DMS53 treated with DMSO at 0.1 percent for 48 hours (cell line): Measurements from ENCODE around the gene FAM204A.

Experiments
- DNase-seq: peaks from one replicate; lab custom pipeline; 2025; ENCODE audit not compliant: unreplicated experiment; lab: John Stamatoyannopoulos, UW

FAM204A gene

DNA sequence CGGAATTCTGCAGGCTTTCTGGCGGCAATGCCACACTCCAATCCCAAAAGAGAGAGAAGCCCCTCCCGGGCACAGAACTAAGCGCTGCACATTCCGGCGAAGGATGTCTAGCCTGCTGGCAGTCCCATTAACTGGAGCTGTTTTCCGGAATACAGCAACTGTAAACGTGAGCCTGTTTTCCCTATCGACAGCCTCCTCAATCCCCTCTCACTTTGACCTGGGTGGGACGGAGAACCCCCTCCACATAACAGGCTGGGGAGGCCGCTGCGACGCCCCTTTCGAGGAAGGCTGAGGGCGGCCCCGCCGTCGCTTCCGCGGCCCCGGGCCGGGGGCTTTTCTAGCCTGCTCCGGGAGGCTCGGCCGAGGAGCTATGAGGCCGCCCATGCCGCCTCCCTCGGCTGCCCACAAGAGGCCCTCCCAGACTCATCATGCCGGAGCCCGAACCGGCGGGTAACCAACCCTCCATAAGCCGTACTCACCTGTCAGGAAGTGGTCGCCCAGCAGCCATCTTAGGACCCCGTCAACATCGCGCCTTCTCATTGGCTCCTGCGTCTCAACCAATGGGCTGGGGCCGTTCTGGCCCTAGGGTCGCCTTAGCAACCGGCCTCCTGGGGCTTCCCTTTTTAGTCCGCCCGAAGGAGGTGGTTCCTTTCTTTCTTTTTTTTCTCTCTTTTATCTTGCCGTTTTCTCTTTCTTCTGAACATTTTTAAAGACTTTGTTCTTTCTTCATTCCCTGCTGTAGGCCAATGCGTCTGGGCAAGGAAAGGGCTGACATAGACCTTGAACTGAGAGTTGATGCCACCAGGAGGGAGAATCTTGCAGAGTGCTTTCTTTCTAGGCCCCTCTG is at the start of gene FAM204A:
FAM204A (minus strand) TSS at position 534 of the 847 bp plus-strand sequence. CDS start 5,909 bp downstream, outside the sequence.
- DNase-seq = peak; percentile 78

DNA sequence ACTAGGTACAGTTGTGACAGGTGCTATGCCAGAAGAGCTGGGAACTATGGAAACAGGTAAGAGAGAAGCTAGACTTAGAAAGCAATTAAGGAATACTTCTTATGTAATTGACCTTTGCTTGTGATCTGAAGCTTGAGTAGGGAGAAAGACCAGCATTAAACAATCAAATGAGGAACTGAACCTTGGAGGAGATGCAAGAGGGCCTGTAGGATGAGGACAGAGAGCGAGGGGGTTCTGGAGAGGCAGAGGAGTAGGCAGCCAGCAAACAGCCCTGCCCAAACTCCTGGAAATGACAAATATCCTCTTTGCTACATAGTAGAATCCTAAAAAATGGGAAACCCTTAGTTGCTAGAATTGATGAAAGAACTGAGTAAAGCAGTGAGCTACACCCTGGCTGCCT is 41.6 kb upstream of the FAM204A start:
- no peak for DNase-seq

DNA sequence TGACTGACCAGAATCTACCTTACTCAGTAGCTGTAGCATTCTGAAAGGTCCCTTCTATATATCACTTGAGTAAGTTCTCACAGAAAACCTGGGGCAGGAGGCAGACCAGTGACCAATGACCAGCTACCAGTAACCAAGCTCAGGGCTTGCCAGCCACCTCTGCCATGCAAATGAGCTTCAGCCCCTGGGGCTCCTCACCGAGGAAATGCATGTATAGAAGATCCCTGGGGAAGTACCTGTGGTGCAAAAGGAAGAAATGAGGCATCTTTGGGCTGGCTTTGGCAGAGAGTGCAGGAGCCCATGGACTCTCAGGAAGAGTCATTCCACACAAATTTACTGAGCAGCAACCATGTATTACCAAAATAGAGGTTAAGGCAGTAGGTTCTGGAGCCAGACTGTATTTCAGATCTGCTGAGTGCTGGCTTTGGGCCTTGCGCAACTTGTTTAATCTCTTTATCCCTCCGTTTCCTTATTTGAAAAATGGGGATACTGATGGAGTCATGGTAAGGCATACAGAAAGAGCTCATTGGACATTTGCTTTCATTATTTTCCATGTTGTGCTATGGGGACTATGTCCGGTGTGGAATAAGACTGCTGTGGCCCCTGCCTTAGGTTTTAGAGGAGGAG is 41.1 kb upstream of the FAM204A start:
- DNase-seq = no peak

DNA sequence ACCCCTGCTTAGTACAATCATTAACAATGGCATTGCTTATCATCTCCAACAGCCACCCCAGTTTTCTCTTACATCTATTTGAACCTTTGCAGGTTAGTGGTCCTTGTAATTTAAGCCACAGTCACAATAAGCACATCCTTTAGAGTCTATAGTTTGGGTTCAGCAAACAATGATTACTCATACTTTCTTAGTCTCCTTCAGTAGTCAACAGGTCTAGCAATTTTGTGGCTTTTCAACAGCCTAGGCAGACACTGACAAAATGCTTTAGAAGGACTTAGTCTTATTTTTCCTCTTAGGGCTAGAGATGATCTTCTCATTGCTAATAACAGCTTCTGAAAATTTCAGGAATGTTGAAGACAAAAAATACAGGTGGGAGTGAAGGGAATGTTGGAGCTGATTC is 32.3 kb upstream of the FAM204A start:
- DNase-seq = peak; percentile 10

DNA sequence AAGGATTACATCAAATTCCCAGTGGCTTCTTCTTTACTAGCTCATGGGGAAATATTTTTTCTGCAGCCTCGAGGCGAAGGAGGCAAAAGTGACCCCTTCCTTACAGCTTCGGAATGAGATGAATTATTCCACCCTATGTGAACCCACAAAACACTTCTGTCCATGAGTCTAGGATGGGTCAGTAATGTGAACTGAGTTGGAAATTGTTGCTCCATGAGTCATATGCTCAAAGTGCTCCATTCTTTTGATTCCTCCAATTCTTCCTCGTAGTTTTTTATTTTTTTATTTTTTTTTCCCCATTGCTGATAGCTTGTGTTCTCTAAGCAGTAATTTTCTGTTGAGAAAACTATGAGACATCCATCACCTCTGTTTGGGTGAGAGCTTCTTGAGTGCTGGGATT is 31.7 kb upstream of the FAM204A start:
- no peak for DNase-seq

DNA sequence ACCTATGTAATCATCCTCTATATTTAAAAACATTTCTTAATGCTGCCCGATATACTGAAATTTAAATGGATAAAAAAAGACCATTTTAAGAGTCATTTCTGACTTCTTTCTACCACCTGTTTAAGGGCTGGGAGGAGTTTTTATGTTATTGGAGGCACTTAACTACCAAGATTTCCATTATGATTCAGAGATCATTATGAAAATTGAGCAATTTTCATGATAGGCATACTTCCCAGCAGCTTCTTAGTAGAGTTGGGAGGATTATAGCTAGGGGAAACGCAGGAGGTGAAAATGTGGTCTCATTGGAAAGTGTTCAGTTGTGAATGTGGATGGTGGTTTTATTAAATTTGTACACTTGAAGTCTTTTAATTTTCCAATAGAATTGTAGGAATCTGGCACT is 28.4 kb upstream of the FAM204A start:
- DNase-seq = no peak

DNA sequence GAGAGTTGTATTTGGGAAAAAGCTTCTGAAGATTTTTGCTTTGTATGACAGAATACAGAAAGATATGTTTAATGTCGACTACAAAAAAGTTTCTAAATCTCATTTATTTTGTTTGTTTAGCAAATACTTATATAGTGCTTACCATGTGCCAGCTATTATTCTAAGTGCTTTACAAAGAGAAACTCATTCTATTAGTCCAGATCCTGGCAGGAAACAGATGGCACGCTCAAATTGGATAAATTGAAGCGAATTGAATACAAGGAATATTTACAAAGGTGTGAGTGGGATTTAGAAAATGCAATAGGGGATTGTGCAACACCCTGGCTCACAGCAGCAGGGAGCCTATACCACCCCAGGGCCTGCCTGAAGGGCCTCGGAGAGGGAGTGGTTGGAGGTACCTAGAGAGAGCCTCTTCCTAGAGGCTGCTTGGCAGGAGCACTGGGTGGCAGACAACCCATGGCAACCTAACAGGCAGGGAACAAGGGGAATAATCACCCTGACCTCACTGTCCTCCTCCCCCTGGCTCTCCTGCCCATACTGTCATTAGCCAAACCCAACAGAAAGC is 27.6 kb upstream of the FAM204A start:
- peak; percentile 96 for DNase-seq

DNA sequence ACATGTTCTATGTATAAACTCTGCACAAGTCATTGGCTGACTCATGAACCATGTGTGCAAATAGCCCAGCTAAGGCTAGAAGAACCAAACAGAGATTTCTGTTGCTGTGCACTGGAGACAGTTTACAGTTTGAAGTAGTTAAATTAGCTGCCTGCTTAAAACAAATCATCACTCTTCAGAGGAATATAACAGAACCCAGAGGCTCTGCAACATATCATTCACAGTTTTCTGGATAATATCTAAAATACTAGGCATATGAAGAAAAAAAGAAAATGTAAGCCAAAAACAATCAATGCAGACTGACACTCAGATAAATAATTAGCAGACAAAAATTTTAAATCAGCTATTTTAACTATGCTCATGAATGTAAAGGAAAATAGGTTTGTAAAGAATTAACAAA is 23.6 kb upstream of the FAM204A start:
- DNase-seq = no peak

DNA sequence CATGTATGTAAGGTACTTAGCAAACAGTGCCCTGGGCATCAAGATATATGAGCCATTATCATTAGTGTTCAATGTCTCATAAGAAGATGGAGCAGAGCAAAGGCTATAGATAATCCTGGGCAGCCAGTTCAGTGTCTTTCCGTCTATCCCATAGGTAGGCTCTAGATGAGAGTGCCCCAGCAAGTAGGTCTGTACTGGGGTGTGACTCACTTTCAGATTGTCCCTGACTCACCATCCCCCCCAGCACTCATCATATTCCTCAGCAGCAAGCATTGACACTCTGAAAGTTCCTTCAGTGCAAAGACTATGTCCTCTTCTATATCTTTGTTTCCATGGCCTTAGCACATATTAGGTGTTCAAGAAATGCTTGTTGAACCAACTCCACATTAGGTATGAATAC is 20.0 kb upstream of the FAM204A start:
- no peak for DNase-seq

DNA sequence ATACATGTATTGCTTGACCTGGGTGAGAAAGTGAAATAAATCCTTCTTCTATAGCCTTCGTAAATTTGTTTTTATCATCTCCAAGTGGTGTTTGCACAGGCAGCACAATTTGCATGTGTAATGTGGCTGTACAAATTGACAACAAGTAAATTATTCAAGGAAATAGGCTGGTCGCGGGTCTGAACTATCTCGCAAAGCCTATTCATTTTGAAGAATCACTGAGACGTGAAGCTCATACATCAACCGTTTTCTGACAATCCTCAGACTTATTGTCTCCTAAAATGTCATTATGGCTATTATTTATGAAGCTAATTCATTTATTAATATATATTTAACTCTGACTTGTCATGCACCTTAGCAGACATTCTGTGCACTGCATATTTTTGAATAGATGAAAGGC is 16.2 kb upstream of the FAM204A start:
- DNase-seq = no peak

DNA sequence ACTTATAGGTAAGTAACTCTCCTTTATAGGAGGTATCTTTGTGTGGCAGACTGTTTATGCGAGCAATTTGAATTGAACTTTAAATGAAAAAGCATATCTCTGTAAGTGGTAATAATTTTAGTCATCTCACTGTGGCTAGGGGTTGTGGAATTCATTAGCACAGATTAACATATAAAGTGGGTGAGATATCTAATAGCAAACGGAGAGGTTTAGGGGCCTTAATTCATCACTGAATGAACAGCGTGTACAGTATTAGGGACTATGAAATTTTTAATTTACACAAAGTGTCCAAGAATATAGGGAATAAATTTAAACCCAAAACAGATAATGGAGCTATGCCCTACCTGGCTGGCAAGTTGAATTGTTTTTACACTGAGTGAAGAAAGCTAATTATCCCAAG is 15.7 kb upstream of the FAM204A start:
- no peak for DNase-seq

DNA sequence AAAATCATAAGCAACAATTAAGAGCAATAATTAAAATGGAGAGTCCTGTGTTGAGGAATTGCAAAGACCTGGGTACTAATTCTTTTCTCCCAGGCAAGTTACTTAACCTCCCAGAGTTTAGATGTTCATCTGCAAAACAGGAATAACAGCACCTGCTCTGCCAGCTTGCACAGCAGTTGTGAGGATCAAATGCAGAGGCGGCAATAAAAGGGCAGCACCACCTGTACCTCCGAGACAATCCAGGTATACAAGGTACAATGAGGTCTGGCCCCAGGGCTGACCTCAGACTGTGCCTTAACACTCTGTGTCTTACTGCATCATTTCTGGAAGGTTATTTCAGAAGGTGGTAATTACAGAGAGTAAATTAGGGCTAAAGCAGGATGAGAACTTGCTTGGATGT is 14.5 kb upstream of the FAM204A start:
- DNase-seq = no peak

DNA sequence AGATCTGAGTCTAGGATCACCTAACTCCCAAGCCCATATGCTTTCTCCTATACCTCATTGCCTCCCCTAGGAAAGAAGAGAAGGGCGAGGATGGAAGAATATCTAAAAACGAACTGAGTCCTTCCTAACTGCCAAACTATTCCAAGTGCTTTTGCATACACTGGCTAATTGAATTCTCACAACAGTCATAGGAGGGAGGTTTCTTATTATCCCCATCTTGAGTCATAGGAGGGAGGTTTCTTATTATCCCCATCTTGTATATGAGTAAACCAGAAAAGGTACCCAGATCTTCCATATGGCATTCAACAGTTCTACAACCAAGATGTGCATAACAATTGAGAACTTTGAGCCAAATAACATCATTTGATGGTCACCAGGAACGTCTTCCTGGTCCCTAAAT is 13.1 kb upstream of the FAM204A start:
- no peak for DNase-seq

DNA sequence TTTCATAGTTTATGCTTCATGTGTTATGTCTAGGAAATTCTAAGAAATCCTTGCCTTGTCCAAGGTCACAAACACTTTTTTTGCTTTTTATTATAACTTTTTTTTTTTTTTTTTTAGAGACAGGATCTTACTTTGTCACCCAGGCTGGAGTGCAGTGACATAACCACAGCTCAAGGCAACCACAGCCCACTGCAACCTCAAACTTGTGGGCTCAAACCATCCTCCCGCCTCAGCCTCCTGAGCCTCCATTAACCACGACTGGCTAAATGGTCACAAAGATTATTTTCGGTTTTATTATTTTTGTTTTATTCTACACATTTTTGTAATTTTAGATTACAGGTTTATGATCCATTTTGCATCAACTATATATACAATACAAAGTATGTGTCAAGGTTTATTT is 7.1 kb upstream of the FAM204A start:
- no peak for DNase-seq

DNA sequence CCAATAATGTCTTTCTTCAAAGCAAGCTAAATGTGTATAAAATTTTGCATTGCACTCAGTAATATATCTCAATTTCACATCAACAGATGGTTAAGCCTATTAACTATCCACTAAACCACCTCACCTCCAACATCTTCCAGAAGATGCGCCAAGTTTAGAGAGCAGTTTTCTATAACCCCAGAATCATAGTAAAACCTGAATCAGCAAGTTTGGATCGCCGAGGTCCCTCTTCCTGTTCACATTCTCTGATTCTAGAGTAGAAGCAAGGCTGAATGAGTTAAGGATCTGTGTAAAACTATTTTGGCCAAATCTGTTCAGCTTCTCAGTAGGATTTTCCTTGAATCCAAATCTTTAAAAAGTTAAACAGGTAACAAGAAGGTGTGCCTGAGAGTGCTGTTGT is 1.4 kb upstream of the FAM204A start:
- DNase-seq = no peak

DNA sequence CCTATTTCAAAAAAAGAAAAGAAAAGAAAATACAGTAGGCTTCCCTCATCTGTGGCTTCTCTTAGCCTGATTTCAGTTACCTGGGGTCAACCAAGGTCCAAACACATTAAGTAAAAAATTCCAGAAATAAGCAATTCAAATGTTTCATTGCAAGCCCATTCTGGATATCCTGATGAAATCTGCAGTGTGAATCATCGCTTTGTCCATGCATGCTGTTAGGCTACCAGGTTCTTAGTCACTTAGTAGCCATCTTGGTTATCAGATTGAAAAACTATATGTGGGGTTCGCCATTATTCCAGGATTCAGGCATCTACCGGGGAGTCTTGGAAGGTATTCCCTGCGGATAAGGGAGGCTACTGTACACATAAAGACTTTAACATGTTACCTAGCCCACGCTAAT is 991 bp upstream of the FAM204A start:
- DNase-seq = no peak

DNA sequence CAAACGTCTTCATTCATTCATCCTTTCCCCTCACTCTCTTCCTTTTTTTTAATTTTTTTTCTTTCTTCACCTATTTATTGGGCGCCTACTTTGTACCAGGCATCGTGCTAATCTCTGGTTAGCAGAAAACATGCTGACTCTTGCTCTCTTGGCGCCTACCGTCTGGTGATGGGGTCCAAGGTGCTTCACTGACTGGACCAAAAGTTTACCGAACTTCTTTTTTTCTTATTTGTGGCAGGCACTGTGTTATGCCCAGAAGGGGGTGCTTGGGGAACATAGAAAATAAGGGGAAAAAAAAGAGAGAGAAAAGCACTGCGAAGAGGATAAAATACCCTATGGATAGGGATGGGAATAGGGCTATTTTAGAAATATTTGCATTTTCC is 505 bp upstream of the FAM204A start:
- DNase-seq = no peak

DNA sequence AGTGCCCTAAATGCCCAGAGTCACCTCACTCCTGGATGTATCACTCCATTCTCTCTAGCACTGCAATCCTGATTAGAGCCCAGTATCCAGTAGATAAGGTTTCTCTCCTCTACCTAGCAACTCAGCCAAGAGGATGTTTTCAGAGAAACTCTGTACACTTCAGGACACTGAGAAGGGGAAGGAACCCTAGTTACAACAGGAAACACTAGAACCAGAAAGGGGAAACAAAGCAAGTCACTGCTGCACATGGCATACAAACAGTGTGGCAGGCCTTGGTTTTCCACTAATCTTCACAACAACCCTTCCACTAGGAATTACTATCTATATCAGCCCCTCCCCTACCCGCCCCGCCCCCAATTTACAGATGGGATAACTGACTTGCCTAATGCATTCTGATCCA is 1.6 kb downstream of the FAM204A start:
- DNase-seq = no peak

DNA sequence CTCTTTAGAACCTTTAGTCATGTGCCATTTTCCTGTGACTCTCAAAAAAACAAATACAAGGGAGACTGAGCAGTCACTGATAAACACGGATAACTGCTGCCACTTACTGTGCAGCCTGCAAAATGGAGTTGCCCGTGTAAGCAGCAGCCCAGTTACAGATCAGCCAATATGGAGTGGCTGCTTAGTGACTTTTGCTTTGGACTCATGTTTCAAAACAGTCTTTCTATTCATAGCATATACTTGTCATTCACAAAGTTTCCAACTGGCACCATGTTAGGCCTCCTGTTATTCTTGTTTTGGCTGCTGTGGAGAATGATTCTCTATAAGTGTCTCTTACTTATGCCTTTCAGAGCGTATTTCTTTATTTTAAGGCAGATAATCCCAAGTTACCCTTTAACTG is 3.0 kb downstream of the FAM204A start:
- no peak for DNase-seq

DNA sequence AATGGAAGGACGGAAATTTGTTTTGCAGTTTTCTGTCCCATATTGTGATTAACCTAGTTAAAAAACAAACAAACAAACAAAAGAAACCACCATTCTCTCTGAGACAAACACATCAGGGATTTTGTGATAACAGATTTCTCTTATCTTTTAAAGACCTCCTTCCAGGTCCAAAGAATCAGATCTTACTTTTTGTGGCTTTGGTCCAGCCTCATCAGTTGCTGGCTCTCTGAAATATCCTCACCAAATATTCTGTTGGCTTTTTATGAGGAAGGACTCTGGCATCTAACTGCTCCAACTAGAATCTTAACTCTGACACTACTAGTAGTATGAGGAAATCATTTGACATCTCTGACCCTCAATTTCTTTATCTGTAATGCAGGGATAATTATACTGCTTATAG is 4.8 kb downstream of the FAM204A start:
- no peak for DNase-seq

DNA sequence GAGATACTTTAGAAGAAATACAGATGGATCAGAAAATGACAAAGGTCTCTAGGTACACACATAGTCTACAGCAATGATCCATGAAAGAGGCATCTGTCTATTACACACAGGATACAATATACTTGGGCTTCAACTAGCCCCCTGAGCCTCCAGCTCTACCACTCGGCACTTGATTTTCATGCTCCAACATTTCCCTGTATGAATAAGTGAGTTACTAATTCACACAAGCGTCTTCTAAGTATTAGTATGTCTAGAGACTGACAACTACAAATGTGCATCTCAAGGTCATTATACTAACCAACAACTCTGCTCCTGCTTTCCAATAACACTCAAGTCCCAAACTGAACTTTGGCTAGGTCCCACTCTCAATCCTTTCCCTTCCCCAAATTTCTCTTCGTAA is 8.3 kb downstream of the FAM204A start:
- no peak for DNase-seq

DNA sequence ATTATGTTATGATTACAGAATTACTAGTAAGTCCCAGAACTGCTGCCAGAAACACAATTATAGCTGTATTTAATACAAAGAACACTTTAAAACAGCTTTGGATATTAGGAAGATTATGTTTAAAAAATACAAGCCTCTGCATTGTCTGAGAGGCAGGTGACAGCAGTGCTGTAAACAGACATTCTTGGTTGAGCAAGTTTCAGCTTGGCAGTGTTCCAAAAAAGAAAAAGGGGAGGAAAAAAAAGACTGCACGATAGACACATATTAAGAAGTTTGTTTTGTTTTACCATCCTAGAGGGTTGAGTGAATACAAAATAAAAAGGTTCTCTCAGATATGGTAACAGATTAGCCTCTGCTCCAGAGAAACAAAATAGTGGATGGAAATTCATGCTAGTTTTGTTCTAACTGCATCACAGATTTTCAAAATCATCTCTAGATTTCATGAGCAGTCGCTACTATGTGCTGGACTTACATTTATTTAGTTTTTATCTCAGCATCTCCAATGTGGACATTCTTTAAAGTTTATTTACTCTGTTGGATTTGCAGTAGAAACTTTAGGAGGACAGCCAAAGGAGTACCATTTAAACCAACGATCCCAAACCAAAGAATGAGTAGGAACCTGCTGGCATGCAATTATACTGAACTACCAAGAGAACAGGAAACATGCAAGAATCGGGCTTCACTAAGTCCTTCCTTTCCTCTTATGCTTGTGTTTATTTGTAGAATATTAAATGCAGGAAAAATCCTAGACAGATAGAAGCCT is 9.0 kb downstream of the FAM204A start:
- peak; percentile 31 for DNase-seq
